Measurements from ENCODE around the gene GRID2.

Gene GRID2

GRCh38 chr4:93688978-93689377 is 1385.2 kb downstream of the GRID2 start:
- no peak for DNase-seq (ENCODE audit: low spot score in 2 of 2)
- in situ Hi-C loops (cut with MboI; ENCODE audit: low sequenced_read_pairs), result no loop called here
- no peaks in the 10 kb centered on the region for H3K9me3 ChIP-seq

GRCh38 chr4:93693141-93693540 is 1389.4 kb downstream of the GRID2 start:
- Histone ChIP-seq H3K9me3 (no peaks in the 10 kb centered on the region), H3K36me3 (replicated peaks) (no peaks in the 10 kb centered on the region), H3K27me3 (ENCODE audit: low read depth) (no peaks in the 10 kb centered on the region), H3K4me3 (no peak overlapping the region), H3K4me1 (no peaks in the 10 kb centered on the region)
- in situ Hi-C loops (cut with MboI; ENCODE audit: low sequenced_read_pairs), result no loop called here
- no peak for DNase-seq (ENCODE audit: low spot score in 2 of 2)

More at GRCh38 chr4:93688978-93689377, 1385.2 kb downstream of the GRID2 start:
- no peaks in the 10 kb centered on the region for H3K36me3 ChIP-seq (replicated peaks)
- H3K4me3 ChIP-seq, result no peak overlapping the region
- H3K27me3 ChIP-seq (ENCODE audit: low read depth), result no peaks in the 10 kb centered on the region
- H3K4me1 ChIP-seq, result no peaks in the 10 kb centered on the region

GRCh38 chr4:93698686-93699085 is 1394.9 kb downstream of the GRID2 start:
- in situ Hi-C loops (cut with MboI; ENCODE audit: low sequenced_read_pairs), result no loop called here

GRCh38 chr4:93700571-93700970 is 1396.8 kb downstream of the GRID2 start:
- peaks cover 2% of the 10 kb centered on the region; the same call in 1 of the 2 replicates for H3K27me3 ChIP-seq (ENCODE audit: low read depth)
- no peak for DNase-seq (ENCODE audit: low spot score in 2 of 2)
- in situ Hi-C loops (cut with MboI; ENCODE audit: low sequenced_read_pairs), result no loop called here

More at GRCh38 chr4:93698686-93699085, 1394.9 kb downstream of the GRID2 start:
- no peaks in the 10 kb centered on the region for H3K36me3 ChIP-seq (replicated peaks)
- H3K9me3 ChIP-seq, result no peaks in the 10 kb centered on the region
- DNase-seq (ENCODE audit: low spot score in 2 of 2), result no peak
- peaks cover 2% of the 10 kb centered on the region; the same call in 1 of the 2 replicates for H3K27me3 ChIP-seq (ENCODE audit: low read depth)
- no peaks in the 10 kb centered on the region for H3K4me1 ChIP-seq
- H3K4me3 ChIP-seq, result no peak overlapping the region

GRCh38 chr4:93710101-93710846 is 1406.5 kb downstream of the GRID2 start:
- Histone ChIP-seq H3K36me3 (replicated peaks) (no peaks in the 10 kb centered on the region), H3K4me3 (no peak overlapping the region), H3K4me1 (no peaks in the 10 kb centered on the region), H3K27me3 (ENCODE audit: low read depth) (no peaks in the 10 kb centered on the region), H3K9me3 (no peaks in the 10 kb centered on the region)
- in situ Hi-C loops (cut with MboI; ENCODE audit: low sequenced_read_pairs), result no loop called here
- peak; percentile 14 to 62 for DNase-seq (ENCODE audit: low spot score in 2 of 2)

More at GRCh38 chr4:93700571-93700970, 1396.8 kb downstream of the GRID2 start:
- H3K9me3 ChIP-seq, result no peaks in the 10 kb centered on the region
- H3K4me3 ChIP-seq, result no peak overlapping the region
- H3K36me3 ChIP-seq (replicated peaks), result no peaks in the 10 kb centered on the region
- no peaks in the 10 kb centered on the region for H3K4me1 ChIP-seq

GRCh38 chr4:93710847-93711430 is 1407.2 kb downstream of the GRID2 start:
- H3K27me3 ChIP-seq (ENCODE audit: low read depth), result no peaks in the 10 kb centered on the region
- no peaks in the 10 kb centered on the region for H3K4me1 ChIP-seq
- no peaks in the 10 kb centered on the region for H3K36me3 ChIP-seq (replicated peaks)
- H3K9me3 ChIP-seq, result no peaks in the 10 kb centered on the region
- in situ Hi-C loops (cut with MboI; ENCODE audit: low sequenced_read_pairs), result no loop called here
- H3K4me3 ChIP-seq, result no peak overlapping the region
- no peak for DNase-seq (ENCODE audit: low spot score in 2 of 2)

- H3K27me3 ChIP-seq (ENCODE audit: low read depth), result no peaks in the 10 kb centered on the region; the same call in 1 of the 2 replicates
- H3K36me3 ChIP-seq (replicated peaks), result no peaks in the 10 kb centered on the region
- H3K9me3 ChIP-seq, result no peaks in the 10 kb centered on the region
- in situ Hi-C loops (cut with MboI; ENCODE audit: low sequenced_read_pairs), result no loop called here
- H3K4me3 ChIP-seq, result no peak overlapping the region
- H3K4me1 ChIP-seq, result no peaks in the 10 kb centered on the region
- DNase-seq (ENCODE audit: low spot score in 2 of 2), result no peak
Observed at GRCh38 chr4:93718233-93718632, 1414.5 kb downstream of the GRID2 start.

GRCh38 chr4:93719552-93719951 is 1415.8 kb downstream of the GRID2 start:
- Histone ChIP-seq H3K9me3 (no peaks in the 10 kb centered on the region), H3K27me3 (ENCODE audit: low read depth) (no peaks in the 10 kb centered on the region; the same call in 1 of the 2 replicates), H3K4me3 (no peak overlapping the region), H3K4me1 (no peaks in the 10 kb centered on the region), H3K36me3 (replicated peaks) (no peaks in the 10 kb centered on the region)
- DNase-seq (ENCODE audit: low spot score in 2 of 2), result no peak
- in situ Hi-C loops (cut with MboI; ENCODE audit: low sequenced_read_pairs), result no loop called here

GRCh38 chr4:93722446-93722845 is 1418.7 kb downstream of the GRID2 start:
- DNase-seq (ENCODE audit: low spot score in 2 of 2), result no peak
- Histone ChIP-seq H3K4me1 (no peaks in the 10 kb centered on the region), H3K36me3 (replicated peaks) (no peaks in the 10 kb centered on the region), H3K27me3 (ENCODE audit: low read depth) (no peaks in the 10 kb centered on the region; the same call in 1 of the 2 replicates), H3K4me3 (no peak overlapping the region), H3K9me3 (no peaks in the 10 kb centered on the region)
- in situ Hi-C loops (cut with MboI; ENCODE audit: low sequenced_read_pairs), result no loop called here

- DNase-seq (ENCODE audit: low spot score in 2 of 2), result no peak
- Histone ChIP-seq H3K4me3 (no peak overlapping the region), H3K27me3 (ENCODE audit: low read depth) (no peaks in the 10 kb centered on the region), H3K4me1 (peaks cover 8% of the 10 kb centered on the region), H3K9me3 (no peaks in the 10 kb centered on the region), H3K36me3 (replicated peaks) (no peaks in the 10 kb centered on the region)
- in situ Hi-C loops (cut with MboI; ENCODE audit: low sequenced_read_pairs), result no loop called here
Observed at GRCh38 chr4:93730251-93730650, 1426.5 kb downstream of the GRID2 start.

GRCh38 chr4:93730760-93731159 is 1427.0 kb downstream of the GRID2 start:
- DNase-seq (ENCODE audit: low spot score in 2 of 2), result no peak
- no peak overlapping the region for H3K4me3 ChIP-seq
- peaks cover 8% of the 10 kb centered on the region for H3K4me1 ChIP-seq
- no peaks in the 10 kb centered on the region for H3K36me3 ChIP-seq (replicated peaks)
- no peaks in the 10 kb centered on the region for H3K9me3 ChIP-seq
- in situ Hi-C loops (cut with MboI; ENCODE audit: low sequenced_read_pairs), result no loop called here
- no peaks in the 10 kb centered on the region for H3K27me3 ChIP-seq (ENCODE audit: low read depth)

GRCh38 chr4:93731456-93731855 is 1427.7 kb downstream of the GRID2 start:
- Histone ChIP-seq H3K36me3 (replicated peaks) (no peaks in the 10 kb centered on the region), H3K4me3 (no peak overlapping the region), H3K4me1 (peaks cover 8% of the 10 kb centered on the region), H3K9me3 (no peaks in the 10 kb centered on the region), H3K27me3 (ENCODE audit: low read depth) (no peaks in the 10 kb centered on the region)
- no peak for DNase-seq (ENCODE audit: low spot score in 2 of 2)
- in situ Hi-C loops (cut with MboI; ENCODE audit: low sequenced_read_pairs), result no loop called here

- in situ Hi-C loops (cut with MboI; ENCODE audit: low sequenced_read_pairs), result no loop called here
Observed at GRCh38 chr4:93732509-93732908, 1428.7 kb downstream of the GRID2 start.

GRCh38 chr4:93740890-93741289 is 1437.1 kb downstream of the GRID2 start:
- H3K27me3 ChIP-seq (ENCODE audit: low read depth), result no peaks in the 10 kb centered on the region
- no peaks in the 10 kb centered on the region for H3K9me3 ChIP-seq
- no peak for DNase-seq (ENCODE audit: low spot score in 2 of 2)
- no peaks in the 10 kb centered on the region for H3K36me3 ChIP-seq (replicated peaks)
- no peaks in the 10 kb centered on the region for H3K4me1 ChIP-seq
- H3K4me3 ChIP-seq, result no peak overlapping the region
- in situ Hi-C loops (cut with MboI; ENCODE audit: low sequenced_read_pairs), result no loop called here

More at GRCh38 chr4:93732509-93732908, 1428.7 kb downstream of the GRID2 start:
- H3K27me3 ChIP-seq (ENCODE audit: low read depth), result no peaks in the 10 kb centered on the region
- no peak overlapping the region for H3K4me3 ChIP-seq
- no peaks in the 10 kb centered on the region for H3K36me3 ChIP-seq (replicated peaks)
- H3K9me3 ChIP-seq, result no peaks in the 10 kb centered on the region
- DNase-seq (ENCODE audit: low spot score in 2 of 2), result no peak
- H3K4me1 ChIP-seq, result peaks cover 8% of the 10 kb centered on the region

Data from HAP-1 (cell line).